HFFc6 (cell line): ENCODE results near the gene PALM. TPM values are rescaled to one million over a fixed set of nuclear protein-coding genes. Genes with fewer than 3 reads are reported as not detected.

Source experiments
- DNase-seq: peaks from one replicate; pipeline ENCODE4 v3.0.0-alpha.2; 2018
- H3K27ac Mint-ChIP-seq: 2 replicates; pipeline ENCODE4 v1.8.0; 2020; ENCODE audit warnings: mild to moderate bottlenecking, mixed read lengths
- H3K27me3 Mint-ChIP-seq: 2 replicates; pipeline ENCODE4 v1.8.0; 2021; ENCODE audit warnings: mild to moderate bottlenecking, moderate library complexity, mixed read lengths; ENCODE audit not compliant: insufficient read depth
- H3K36me3 Mint-ChIP-seq: 2 replicates; pipeline ENCODE4 v1.8.0; 2021; ENCODE audit warnings: low read depth, mixed read lengths
- H3K4me1 Mint-ChIP-seq: 2 replicates; pipeline ENCODE4 v1.8.0; 2020; ENCODE audit warnings: low read depth, mixed read lengths
- H3K4me3 Mint-ChIP-seq: 2 replicates; pipeline ENCODE4 v1.8.0; 2020; ENCODE audit warnings: mild to moderate bottlenecking, moderate library complexity, mixed read lengths
- H3K9me3 Mint-ChIP-seq: 2 replicates; pipeline ENCODE4 v1.8.0; 2020; ENCODE audit warnings: mild to moderate bottlenecking, mixed read lengths
- CTCF ChIP-seq: fragments of 200-600 bp; sonication (generic); IDR thresholded peaks from 2 replicates; pipeline ENCODE4 v1.5.0; 2021; ENCODE audit warnings: antibody characterized with exemption, mild to moderate bottlenecking
- total RNA-seq, 6 experiments: library from RNA; stranded (reverse); fragmentation: NEBNext Ultra II Directional; extraction: Animal tissue kit (Norgen Biotek cat#: 25700); gene quantifications; 2 replicates in 1 of 6; 3 replicates in 5 of 6; pipeline ENCODE4 v1.2.3, GENCODE V29; 2021

PALM gene
- total RNA-seq, 6 experiments from 2014 or later, result 0.14 to 0.15 TPM; not detected in 4

DNA sequence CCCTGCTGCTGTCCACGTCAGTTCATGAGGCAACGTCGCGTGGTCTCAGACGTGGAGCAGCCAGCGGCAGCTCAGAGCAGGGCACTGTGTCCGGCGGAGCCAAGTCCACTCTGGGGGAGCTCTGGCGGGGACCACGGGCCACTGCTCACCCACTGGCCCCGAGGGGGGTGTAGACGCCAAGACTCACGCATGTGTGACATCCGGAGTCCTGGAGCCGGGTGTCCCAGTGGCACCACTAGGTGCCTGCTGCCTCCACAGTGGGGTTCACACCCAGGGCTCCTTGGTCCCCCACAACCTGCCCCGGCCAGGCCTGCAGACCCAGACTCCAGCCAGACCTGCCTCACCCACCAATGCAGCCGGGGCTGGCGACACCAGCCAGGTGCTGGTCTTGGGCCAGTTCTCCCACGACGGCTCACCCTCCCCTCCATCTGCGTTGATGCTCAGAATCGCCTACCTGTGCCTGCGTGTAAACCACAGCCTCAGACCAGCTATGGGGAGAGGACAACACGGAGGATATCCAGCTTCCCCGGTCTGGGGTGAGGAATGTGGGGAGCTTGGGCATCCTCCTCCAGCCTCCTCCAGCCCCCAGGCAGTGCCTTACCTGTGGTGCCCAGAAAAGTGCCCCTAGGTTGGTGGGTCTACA, 25.9 kb upstream of the PALM start:
- Mint-ChIP-seq H3K4me3 (no peak overlapping the region), H3K9me3 (no peaks in the 10 kb centered on the region), H3K36me3 (no peaks in the 10 kb centered on the region), H3K4me1 (peaks cover 15% of the 10 kb centered on the region), H3K27me3 (peaks cover 3% of the 10 kb centered on the region), H3K27ac (no peak overlapping the region; the same call in 1 of the 2 replicates)
- no peak for TF ChIP-seq CTCF
- DNase-seq, result no peak

DNA sequence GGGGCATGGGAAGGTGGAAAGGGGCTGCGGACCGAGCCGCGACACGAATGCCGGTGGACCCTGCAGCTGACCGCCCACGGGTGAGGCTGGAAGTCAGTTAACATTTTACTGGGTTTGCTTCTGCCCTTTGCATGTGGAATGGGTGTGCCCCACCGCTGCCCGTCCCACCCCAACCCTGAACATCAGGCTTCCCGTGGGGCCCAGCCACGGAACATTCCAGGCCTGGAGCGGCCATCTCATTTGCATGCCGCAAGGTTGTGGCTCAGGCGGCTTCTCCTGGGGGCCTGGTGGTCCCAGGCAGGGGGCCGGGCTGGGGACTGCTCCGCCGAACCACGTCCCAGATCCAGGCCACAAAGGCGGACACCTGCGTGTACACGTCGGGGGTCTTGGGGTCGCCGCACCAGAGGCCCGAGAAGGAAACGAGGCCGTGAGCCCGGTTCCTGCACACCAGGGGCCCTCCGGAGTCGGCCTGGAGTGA, 23.2 kb upstream of the PALM start:
- Mint-ChIP-seq H3K9me3 (no peaks in the 10 kb centered on the region), H3K36me3 (no peaks in the 10 kb centered on the region), H3K27me3 (peaks cover 2% of the 10 kb centered on the region), H3K4me1 (peaks cover 7% of the 10 kb centered on the region), H3K4me3 (no peak overlapping the region), H3K27ac (no peak overlapping the region)
- no peak for TF ChIP-seq CTCF
- DNase-seq, result no peak

GRCh38 chr19:686589-687297, 22.0 kb upstream of the PALM start:
- Mint-ChIP-seq H3K9me3 (no peaks in the 10 kb centered on the region), H3K27ac (no peak overlapping the region), H3K27me3 (peaks cover 2% of the 10 kb centered on the region), H3K4me1 (peaks cover 7% of the 10 kb centered on the region), H3K4me3 (no peak overlapping the region), H3K36me3 (no peaks in the 10 kb centered on the region)
- DNase-seq, result no peak
- no peak for TF ChIP-seq CTCF

DNA sequence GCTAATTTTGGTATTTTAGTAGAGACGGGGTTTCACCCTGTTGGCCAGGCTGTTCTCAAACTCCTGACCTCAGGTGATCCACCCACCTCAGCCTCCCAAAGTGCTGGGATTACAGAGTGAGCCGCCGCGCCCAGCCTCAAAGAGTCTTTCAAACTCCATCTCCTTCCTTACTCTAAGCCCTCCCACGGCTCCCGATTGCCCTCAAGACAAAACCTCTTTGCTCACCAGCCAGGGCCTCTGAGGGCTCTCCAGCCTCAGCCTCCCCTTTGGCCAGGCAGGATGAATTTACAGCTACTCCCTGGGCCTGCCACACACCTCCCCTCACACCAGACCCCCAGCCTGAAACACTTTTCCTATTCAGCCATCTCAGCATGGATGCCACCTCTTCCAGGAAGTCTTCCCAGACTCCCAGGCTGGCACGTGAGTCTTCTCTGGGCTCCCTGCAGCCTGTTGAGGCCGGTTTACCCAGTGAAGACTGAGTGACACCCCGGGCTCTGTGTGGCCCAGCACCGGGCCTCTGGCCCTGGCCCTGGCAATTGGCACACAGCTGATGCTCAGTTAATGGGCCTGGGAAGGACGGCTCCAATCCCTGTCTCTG, 21.1 kb upstream of the PALM start:
- Mint-ChIP-seq H3K9me3 (no peaks in the 10 kb centered on the region), H3K4me1 (peaks cover 7% of the 10 kb centered on the region), H3K4me3 (no peak overlapping the region; the same call in 1 of the 2 replicates), H3K27ac (no peak overlapping the region), H3K36me3 (no peaks in the 10 kb centered on the region), H3K27me3 (peaks cover 2% of the 10 kb centered on the region)
- no peak for TF ChIP-seq CTCF
- DNase-seq, result no peak

- no peak for TF ChIP-seq CTCF
- H3K9me3 Mint-ChIP-seq, result no peaks in the 10 kb centered on the region
- H3K36me3 Mint-ChIP-seq, result no peaks in the 10 kb centered on the region
- H3K4me3 Mint-ChIP-seq, result no peak overlapping the region; the same call in 1 of the 2 replicates
- no peak overlapping the region for H3K27ac Mint-ChIP-seq
- peak; percentile 21 for DNase-seq
- peaks cover 2% of the 10 kb centered on the region for H3K27me3 Mint-ChIP-seq
- H3K4me1 Mint-ChIP-seq, result peaks cover 7% of the 10 kb centered on the region
Measured at GRCh38 chr19:688214-688613, 20.5 kb upstream of the PALM start.
